WTC11 (cell line): ENCODE data around the gene PALM3.

Experiments used
- ELF4 ChIP-seq: sonication (generic); formaldehyde crosslinking; IDR thresholded peaks from 2 replicates; pipeline ENCODE4 v1.8.1; 2022; ENCODE audit warnings: low read depth, mild to moderate bottlenecking, moderate library complexity, missing genetic modification reagents
- MXD4 ChIP-seq: fragments of 250-450 bp; sonication (Bioruptor Pico); IDR thresholded peaks from 2 replicates; pipeline ENCODE4 v1.8.0; 2021; ENCODE audit warnings: mild to moderate bottlenecking, moderate library complexity, borderline replicate concordance
- NR1H2 ChIP-seq: sonication (generic); formaldehyde crosslinking; IDR thresholded peaks from 2 replicates; pipeline ENCODE4 v1.9.0; 2021; ENCODE audit warnings: mild to moderate bottlenecking, moderate library complexity, missing genetic modification reagents
- ZNF138 ChIP-seq: sonication (generic); formaldehyde crosslinking; conservative IDR thresholded peaks from 2 replicates; pipeline ENCODE4 v1.8.1; 2022; ENCODE audit warnings: mild to moderate bottlenecking, moderate library complexity, missing genetic modification reagents
- TF ChIP-seq, protein P1 (sequence below): fragments of 200-600 bp; IDR thresholded peaks from 2 replicates; pipeline ENCODE4 v1.8.0; 2022; ENCODE audit warnings: antibody characterized with exemption
- TF ChIP-seq, protein P2 (sequence below): fragments of 250-450 bp; sonication (Bioruptor Pico); IDR thresholded peaks from 2 replicates; pipeline ENCODE4 v1.9.0; 2021; ENCODE audit warnings: mild to moderate bottlenecking, borderline replicate concordance
- TF ChIP-seq, protein P3 (sequence below): sonication (generic); formaldehyde crosslinking; IDR thresholded peaks from 2 replicates; pipeline ENCODE4 v1.8.1; 2023; ENCODE audit warnings: mild to moderate bottlenecking, missing genetic modification reagents, moderate library complexity
- TF ChIP-seq, protein P4 (sequence below): sonication (generic); formaldehyde crosslinking; IDR thresholded peaks from 2 replicates; pipeline ENCODE4 v1.8.1; 2022; ENCODE audit warnings: low read depth, missing genetic modification reagents, borderline replicate concordance

DNA sequence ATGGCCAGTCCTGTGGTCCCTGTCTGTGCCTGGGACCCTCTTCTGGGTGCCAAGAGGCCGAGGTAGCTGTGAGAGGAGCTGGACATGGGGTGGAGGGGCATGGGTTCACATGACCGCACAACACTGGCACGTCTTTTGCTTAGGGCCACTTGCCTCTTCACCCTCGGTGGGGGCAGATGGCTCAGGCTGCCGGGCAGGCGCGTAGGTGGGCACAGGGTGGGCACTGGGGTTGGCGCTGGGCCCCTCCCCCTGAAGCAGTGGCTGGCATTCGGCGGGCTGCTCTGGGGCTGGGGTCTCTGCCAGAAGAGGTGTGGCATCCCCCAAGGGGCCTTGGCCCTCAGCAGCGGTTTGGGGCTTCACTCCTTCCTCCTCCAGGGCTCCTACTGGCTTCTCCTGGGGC is 8.4 kb downstream of the PALM3 start:
- TF ChIP-seq, protein P1, sequence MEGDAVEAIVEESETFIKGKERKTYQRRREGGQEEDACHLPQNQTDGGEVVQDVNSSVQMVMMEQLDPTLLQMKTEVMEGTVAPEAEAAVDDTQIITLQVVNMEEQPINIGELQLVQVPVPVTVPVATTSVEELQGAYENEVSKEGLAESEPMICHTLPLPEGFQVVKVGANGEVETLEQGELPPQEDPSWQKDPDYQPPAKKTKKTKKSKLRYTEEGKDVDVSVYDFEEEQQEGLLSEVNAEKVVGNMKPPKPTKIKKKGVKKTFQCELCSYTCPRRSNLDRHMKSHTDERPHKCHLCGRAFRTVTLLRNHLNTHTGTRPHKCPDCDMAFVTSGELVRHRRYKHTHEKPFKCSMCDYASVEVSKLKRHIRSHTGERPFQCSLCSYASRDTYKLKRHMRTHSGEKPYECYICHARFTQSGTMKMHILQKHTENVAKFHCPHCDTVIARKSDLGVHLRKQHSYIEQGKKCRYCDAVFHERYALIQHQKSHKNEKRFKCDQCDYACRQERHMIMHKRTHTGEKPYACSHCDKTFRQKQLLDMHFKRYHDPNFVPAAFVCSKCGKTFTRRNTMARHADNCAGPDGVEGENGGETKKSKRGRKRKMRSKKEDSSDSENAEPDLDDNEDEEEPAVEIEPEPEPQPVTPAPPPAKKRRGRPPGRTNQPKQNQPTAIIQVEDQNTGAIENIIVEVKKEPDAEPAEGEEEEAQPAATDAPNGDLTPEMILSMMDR, result no peak
- TF ChIP-seq, protein P2, sequence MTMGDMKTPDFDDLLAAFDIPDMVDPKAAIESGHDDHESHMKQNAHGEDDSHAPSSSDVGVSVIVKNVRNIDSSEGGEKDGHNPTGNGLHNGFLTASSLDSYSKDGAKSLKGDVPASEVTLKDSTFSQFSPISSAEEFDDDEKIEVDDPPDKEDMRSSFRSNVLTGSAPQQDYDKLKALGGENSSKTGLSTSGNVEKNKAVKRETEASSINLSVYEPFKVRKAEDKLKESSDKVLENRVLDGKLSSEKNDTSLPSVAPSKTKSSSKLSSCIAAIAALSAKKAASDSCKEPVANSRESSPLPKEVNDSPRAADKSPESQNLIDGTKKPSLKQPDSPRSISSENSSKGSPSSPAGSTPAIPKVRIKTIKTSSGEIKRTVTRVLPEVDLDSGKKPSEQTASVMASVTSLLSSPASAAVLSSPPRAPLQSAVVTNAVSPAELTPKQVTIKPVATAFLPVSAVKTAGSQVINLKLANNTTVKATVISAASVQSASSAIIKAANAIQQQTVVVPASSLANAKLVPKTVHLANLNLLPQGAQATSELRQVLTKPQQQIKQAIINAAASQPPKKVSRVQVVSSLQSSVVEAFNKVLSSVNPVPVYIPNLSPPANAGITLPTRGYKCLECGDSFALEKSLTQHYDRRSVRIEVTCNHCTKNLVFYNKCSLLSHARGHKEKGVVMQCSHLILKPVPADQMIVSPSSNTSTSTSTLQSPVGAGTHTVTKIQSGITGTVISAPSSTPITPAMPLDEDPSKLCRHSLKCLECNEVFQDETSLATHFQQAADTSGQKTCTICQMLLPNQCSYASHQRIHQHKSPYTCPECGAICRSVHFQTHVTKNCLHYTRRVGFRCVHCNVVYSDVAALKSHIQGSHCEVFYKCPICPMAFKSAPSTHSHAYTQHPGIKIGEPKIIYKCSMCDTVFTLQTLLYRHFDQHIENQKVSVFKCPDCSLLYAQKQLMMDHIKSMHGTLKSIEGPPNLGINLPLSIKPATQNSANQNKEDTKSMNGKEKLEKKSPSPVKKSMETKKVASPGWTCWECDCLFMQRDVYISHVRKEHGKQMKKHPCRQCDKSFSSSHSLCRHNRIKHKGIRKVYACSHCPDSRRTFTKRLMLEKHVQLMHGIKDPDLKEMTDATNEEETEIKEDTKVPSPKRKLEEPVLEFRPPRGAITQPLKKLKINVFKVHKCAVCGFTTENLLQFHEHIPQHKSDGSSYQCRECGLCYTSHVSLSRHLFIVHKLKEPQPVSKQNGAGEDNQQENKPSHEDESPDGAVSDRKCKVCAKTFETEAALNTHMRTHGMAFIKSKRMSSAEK (CRISPR knock-in tag), result no peak
- TF ChIP-seq MXD4 (CRISPR knock-in tag) (no peak), ELF4 (CRISPR knock-in tag) (no peak), ZNF138 (CRISPR knock-in tag) (no peak), NR1H2 (no peak)
- TF ChIP-seq, protein P3, sequence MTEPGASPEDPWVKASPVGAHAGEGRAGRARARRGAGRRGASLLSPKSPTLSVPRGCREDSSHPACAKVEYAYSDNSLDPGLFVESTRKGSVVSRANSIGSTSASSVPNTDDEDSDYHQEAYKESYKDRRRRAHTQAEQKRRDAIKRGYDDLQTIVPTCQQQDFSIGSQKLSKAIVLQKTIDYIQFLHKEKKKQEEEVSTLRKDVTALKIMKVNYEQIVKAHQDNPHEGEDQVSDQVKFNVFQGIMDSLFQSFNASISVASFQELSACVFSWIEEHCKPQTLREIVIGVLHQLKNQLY, result no peak
- TF ChIP-seq, protein P4, sequence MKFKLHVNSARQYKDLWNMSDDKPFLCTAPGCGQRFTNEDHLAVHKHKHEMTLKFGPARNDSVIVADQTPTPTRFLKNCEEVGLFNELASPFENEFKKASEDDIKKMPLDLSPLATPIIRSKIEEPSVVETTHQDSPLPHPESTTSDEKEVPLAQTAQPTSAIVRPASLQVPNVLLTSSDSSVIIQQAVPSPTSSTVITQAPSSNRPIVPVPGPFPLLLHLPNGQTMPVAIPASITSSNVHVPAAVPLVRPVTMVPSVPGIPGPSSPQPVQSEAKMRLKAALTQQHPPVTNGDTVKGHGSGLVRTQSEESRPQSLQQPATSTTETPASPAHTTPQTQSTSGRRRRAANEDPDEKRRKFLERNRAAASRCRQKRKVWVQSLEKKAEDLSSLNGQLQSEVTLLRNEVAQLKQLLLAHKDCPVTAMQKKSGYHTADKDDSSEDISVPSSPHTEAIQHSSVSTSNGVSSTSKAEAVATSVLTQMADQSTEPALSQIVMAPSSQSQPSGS (CRISPR knock-in tag), result no peak
